ENCODE results near the gene MAPK1. TPM values are rescaled to one million over a fixed set of nuclear protein-coding genes. Genes with fewer than 3 reads are reported as not detected.

Gene MAPK1
- total RNA-seq, 1 experiment from 2014 or later, result 87.4 TPM

DNA sequence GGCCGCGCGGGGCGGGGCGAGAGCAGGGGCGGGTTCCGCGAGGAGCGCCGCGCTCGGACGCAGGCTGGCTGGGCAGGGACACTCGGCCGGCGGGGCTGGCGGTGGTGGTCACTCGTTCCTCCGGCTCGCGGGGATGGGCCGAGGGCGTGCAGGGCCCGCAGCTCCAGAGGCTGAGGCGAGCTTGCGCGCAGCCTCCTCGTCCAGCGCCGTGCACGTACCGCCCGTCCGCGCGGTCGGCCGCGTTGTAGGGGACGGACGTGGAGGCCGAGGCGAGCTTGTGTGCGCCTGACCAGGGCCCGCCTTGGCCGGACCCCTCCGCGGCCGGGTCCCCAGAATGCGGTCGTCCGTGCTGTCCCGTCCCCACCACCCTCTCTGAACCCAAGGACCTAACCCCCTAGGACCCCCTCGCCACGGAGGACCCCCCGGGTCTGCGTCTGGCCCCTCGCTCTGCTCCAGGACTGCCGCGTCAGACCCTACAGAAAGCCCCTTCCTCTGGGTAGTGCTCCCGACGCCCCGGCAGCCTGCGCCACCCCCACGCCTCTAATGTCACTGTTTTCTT lies 131.3 kb downstream of the MAPK1 start (continued):
- TF ChIP-seq, protein P1, sequence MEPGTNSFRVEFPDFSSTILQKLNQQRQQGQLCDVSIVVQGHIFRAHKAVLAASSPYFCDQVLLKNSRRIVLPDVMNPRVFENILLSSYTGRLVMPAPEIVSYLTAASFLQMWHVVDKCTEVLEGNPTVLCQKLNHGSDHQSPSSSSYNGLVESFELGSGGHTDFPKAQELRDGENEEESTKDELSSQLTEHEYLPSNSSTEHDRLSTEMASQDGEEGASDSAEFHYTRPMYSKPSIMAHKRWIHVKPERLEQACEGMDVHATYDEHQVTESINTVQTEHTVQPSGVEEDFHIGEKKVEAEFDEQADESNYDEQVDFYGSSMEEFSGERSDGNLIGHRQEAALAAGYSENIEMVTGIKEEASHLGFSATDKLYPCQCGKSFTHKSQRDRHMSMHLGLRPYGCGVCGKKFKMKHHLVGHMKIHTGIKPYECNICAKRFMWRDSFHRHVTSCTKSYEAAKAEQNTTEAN (CRISPR knock-in tag; IDR thresholded peaks at IDR 0.05), result 0 out of 2 replicates have a peak, but pooled peaks have one; percentile 55
- TF ChIP-seq, protein P2, sequence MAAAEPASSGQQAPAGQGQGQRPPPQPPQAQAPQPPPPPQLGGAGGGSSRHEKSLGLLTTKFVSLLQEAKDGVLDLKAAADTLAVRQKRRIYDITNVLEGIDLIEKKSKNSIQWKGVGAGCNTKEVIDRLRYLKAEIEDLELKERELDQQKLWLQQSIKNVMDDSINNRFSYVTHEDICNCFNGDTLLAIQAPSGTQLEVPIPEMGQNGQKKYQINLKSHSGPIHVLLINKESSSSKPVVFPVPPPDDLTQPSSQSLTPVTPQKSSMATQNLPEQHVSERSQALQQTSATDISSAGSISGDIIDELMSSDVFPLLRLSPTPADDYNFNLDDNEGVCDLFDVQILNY (CRISPR knock-in tag; IDR thresholded peaks at IDR 0.05), result 0 out of 2 replicates have a peak, but pooled peaks have one; percentile 14
- no peak; the same call in none of the 2 replicates for TF ChIP-seq SP1 (CRISPR knock-in tag; conservative IDR thresholded peaks at IDR 0.05)
- TF ChIP-seq, protein P3, sequence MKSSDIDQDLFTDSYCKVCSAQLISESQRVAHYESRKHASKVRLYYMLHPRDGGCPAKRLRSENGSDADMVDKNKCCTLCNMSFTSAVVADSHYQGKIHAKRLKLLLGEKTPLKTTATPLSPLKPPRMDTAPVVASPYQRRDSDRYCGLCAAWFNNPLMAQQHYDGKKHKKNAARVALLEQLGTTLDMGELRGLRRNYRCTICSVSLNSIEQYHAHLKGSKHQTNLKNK (CRISPR knock-in tag; IDR thresholded peaks at IDR 0.05), result 0 out of 2 replicates have a peak, but pooled peaks have one; percentile 51
- TF ChIP-seq, protein P4, sequence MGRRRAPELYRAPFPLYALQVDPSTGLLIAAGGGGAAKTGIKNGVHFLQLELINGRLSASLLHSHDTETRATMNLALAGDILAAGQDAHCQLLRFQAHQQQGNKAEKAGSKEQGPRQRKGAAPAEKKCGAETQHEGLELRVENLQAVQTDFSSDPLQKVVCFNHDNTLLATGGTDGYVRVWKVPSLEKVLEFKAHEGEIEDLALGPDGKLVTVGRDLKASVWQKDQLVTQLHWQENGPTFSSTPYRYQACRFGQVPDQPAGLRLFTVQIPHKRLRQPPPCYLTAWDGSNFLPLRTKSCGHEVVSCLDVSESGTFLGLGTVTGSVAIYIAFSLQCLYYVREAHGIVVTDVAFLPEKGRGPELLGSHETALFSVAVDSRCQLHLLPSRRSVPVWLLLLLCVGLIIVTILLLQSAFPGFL (CRISPR knock-in tag; IDR thresholded peaks at IDR 0.05; ENCODE audit: borderline replicate concordance), result no peak
- no peak for TF ChIP-seq ZNF317 (CRISPR knock-in tag; IDR thresholded peaks at IDR 0.05; ENCODE audit: borderline replicate concordance, low read depth)
- TF ChIP-seq ZNF416 (CRISPR knock-in tag; IDR thresholded peaks at IDR 0.05), result peak; percentile 73; the same call in 1 of the 2 replicates
- TF ChIP-seq, protein P5, sequence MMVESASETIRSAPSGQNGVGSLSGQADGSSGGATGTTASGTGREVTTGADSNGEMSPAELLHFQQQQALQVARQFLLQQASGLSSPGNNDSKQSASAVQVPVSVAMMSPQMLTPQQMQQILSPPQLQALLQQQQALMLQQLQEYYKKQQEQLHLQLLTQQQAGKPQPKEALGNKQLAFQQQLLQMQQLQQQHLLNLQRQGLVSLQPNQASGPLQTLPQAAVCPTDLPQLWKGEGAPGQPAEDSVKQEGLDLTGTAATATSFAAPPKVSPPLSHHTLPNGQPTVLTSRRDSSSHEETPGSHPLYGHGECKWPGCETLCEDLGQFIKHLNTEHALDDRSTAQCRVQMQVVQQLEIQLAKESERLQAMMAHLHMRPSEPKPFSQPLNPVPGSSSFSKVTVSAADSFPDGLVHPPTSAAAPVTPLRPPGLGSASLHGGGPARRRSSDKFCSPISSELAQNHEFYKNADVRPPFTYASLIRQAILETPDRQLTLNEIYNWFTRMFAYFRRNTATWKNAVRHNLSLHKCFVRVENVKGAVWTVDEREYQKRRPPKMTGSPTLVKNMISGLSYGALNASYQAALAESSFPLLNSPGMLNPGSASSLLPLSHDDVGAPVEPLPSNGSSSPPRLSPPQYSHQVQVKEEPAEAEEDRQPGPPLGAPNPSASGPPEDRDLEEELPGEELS (CRISPR knock-in tag; IDR thresholded peaks at IDR 0.05), result peak; percentile 80
- no peak for TF ChIP-seq MYBL2 (CRISPR knock-in tag; IDR thresholded peaks at IDR 0.05)
- TF ChIP-seq, protein P6, sequence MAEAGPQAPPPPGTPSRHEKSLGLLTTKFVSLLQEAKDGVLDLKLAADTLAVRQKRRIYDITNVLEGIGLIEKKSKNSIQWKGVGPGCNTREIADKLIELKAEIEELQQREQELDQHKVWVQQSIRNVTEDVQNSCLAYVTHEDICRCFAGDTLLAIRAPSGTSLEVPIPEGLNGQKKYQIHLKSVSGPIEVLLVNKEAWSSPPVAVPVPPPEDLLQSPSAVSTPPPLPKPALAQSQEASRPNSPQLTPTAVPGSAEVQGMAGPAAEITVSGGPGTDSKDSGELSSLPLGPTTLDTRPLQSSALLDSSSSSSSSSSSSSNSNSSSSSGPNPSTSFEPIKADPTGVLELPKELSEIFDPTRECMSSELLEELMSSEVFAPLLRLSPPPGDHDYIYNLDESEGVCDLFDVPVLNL (CRISPR knock-in tag; IDR thresholded peaks at IDR 0.05; ENCODE audit: borderline replicate concordance, low read depth), result peak; percentile 84
- TF ChIP-seq, protein P7, sequence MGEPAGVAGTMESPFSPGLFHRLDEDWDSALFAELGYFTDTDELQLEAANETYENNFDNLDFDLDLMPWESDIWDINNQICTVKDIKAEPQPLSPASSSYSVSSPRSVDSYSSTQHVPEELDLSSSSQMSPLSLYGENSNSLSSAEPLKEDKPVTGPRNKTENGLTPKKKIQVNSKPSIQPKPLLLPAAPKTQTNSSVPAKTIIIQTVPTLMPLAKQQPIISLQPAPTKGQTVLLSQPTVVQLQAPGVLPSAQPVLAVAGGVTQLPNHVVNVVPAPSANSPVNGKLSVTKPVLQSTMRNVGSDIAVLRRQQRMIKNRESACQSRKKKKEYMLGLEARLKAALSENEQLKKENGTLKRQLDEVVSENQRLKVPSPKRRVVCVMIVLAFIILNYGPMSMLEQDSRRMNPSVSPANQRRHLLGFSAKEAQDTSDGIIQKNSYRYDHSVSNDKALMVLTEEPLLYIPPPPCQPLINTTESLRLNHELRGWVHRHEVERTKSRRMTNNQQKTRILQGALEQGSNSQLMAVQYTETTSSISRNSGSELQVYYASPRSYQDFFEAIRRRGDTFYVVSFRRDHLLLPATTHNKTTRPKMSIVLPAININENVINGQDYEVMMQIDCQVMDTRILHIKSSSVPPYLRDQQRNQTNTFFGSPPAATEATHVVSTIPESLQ (CRISPR knock-in tag; IDR thresholded peaks at IDR 0.05), result no peak
- 0 out of 2 replicates have a peak, but pooled peaks have one; percentile 10 for TF ChIP-seq ESRRA (CRISPR knock-in tag; IDR thresholded peaks at IDR 0.05; ENCODE audit: borderline replicate concordance)
- TF ChIP-seq FOXP1 (CRISPR knock-in tag; IDR thresholded peaks at IDR 0.05; ENCODE audit: borderline replicate concordance), result peak; percentile 63
- TF ChIP-seq TCF7 (CRISPR knock-in tag; IDR thresholded peaks at IDR 0.05; ENCODE audit: low read depth), result peak; percentile 86; the same call in 1 of the 2 replicates
- TF ChIP-seq CREM (CRISPR knock-in tag; IDR thresholded peaks at IDR 0.05), result no peak
- no peak for TF ChIP-seq CREB1 (CRISPR knock-in tag; IDR thresholded peaks at IDR 0.05)
- no peak for TF ChIP-seq CBFB (CRISPR knock-in tag; IDR thresholded peaks at IDR 0.05; ENCODE audit: low read depth)
- TF ChIP-seq NFATC4 (CRISPR knock-in tag; IDR thresholded peaks at IDR 0.05), result peak; percentile 38; the same call in 1 of the 2 replicates
- TF ChIP-seq, protein P8, sequence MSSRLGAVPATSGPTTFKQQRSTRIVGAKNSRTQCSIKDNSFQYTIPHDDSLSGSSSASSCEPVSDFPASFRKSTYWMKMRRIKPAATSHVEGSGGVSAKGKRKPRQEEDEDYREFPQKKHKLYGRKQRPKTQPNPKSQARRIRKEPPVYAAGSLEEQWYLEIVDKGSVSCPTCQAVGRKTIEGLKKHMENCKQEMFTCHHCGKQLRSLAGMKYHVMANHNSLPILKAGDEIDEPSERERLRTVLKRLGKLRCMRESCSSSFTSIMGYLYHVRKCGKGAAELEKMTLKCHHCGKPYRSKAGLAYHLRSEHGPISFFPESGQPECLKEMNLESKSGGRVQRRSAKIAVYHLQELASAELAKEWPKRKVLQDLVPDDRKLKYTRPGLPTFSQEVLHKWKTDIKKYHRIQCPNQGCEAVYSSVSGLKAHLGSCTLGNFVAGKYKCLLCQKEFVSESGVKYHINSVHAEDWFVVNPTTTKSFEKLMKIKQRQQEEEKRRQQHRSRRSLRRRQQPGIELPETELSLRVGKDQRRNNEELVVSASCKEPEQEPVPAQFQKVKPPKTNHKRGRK (CRISPR knock-in tag; IDR thresholded peaks at IDR 0.05; ENCODE audit: borderline replicate concordance), result no peak
- TF ChIP-seq, protein P9, sequence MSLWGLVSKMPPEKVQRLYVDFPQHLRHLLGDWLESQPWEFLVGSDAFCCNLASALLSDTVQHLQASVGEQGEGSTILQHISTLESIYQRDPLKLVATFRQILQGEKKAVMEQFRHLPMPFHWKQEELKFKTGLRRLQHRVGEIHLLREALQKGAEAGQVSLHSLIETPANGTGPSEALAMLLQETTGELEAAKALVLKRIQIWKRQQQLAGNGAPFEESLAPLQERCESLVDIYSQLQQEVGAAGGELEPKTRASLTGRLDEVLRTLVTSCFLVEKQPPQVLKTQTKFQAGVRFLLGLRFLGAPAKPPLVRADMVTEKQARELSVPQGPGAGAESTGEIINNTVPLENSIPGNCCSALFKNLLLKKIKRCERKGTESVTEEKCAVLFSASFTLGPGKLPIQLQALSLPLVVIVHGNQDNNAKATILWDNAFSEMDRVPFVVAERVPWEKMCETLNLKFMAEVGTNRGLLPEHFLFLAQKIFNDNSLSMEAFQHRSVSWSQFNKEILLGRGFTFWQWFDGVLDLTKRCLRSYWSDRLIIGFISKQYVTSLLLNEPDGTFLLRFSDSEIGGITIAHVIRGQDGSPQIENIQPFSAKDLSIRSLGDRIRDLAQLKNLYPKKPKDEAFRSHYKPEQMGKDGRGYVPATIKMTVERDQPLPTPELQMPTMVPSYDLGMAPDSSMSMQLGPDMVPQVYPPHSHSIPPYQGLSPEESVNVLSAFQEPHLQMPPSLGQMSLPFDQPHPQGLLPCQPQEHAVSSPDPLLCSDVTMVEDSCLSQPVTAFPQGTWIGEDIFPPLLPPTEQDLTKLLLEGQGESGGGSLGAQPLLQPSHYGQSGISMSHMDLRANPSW (CRISPR knock-in tag; conservative IDR thresholded peaks at IDR 0.05; ENCODE audit: low read depth), result no peak
